HepG2 (cell line): Measurements from ENCODE around the gene LTB4R2. TPM values are rescaled to one million over a fixed set of nuclear protein-coding genes. Genes with fewer than 3 reads are reported as not detected.

Experiments used
- ATAC-seq: fragments of 200-7000 bp; cut with Tn5 transposase; 3 replicates; pipeline ENCODE4 v1.9.1; 2020; ENCODE audit warnings: mild to moderate bottlenecking, moderate library complexity
- BruUV-seq: library from RNA; stranded (reverse); fragments of 400-500 nt; replicated peaks from 2 replicates; lab custom pipeline; 2021; lab: Mats Ljungman, UMichigan
- CTCF ChIA-PET: fragments of 300-600 bp; formaldehyde crosslinking; extraction: SDS; loops from one replicate; lab custom pipeline; 2021; ENCODE audit warnings: low total read pairs, inconsistent platforms, low intra/inter-chr PET ratio; lab: Yijun Ruan, JAX
- POLR2A ChIA-PET: fragments of 350-600 bp; sonication (Branson Sonifier 250); formaldehyde crosslinking; loops from one replicate; lab custom pipeline; 2020; ENCODE audit warnings: antibody characterized with exemption, inconsistent platforms; lab: Yijun Ruan, JAX
- DNase-seq: peaks from one replicate; pipeline ENCODE4 v3.0.0-alpha.2; 2015; ENCODE audit warnings: low spot score
- FAIRE-seq: peaks from 3 replicates; lab custom pipeline; 2011; peaks lifted over from hg19 to GRCh38; lab: Jason Lieb, UNC
- H2AFZ ChIP-seq: one replicate; pipeline ENCODE4 v1.6.1; 2011; ENCODE audit warnings: low read length, inconsistent platforms
- H3K27ac ChIP-seq: fragments of 300-600 bp; 3 replicates; pipeline ENCODE4 v1.8.0; 2011; ENCODE audit warnings: mixed run types, mild to moderate bottlenecking, mixed read lengths, low read length, inconsistent platforms; ENCODE audit not compliant: insufficient read depth; ENCODE audit errors: extremely low read length
- H3K27me3 ChIP-seq, 2 experiments: fragments of 200-600 bp in 1 of 2; 2 replicates in 1 of 2; 3 replicates in 1 of 2; pipeline versions ENCODE4 v1.6.0 to v1.8.0; 2011; ENCODE audit warnings: low read length in 2 of 2, mild to moderate bottlenecking in 2 of 2, moderate library complexity in 2 of 2, inconsistent platforms in 1 of 2; ENCODE audit not compliant: insufficient read depth in 2 of 2, control insufficient read depth in 1 of 2
- H3K36me3 ChIP-seq, 2 experiments: fragments of 200-600 bp in 1 of 2; replicated peaks in 1 of 2; 2 replicates in 1 of 2; 3 replicates in 1 of 2; pipeline versions ENCODE4 v1.5.1 to v1.8.0; 2011; ENCODE audit warnings: low read length in 2 of 2, inconsistent platforms in 1 of 2; ENCODE audit not compliant: insufficient read depth in 2 of 2, control insufficient read depth in 1 of 2
- H3K4me1 ChIP-seq: 2 replicates; pipeline ENCODE4 v1.5.1; 2012; ENCODE audit warnings: low read length, inconsistent platforms; ENCODE audit not compliant: insufficient read depth
- H3K4me2 ChIP-seq: 2 replicates; pipeline ENCODE4 v1.6.0; 2011; ENCODE audit warnings: low read depth, low read length, inconsistent platforms
- H3K4me3 ChIP-seq, 3 experiments: fragments of 200-600 bp in 1 of 3; sonication (generic), shearing (Covaris generic) in 1 of 3; replicated peaks in 1 of 3; 2 replicates each; pipeline ENCODE4 v1.5.1; 2011 to 2016; ENCODE audit warnings: low read length in 3 of 3, inconsistent platforms in 2 of 3, low read depth in 2 of 3, mild to moderate bottlenecking in 2 of 3, control low read depth in 1 of 3, mixed read lengths in 1 of 3; ENCODE audit not compliant: insufficient read depth in 1 of 3
- H3K79me2 ChIP-seq: one replicate; pipeline ENCODE4 v1.6.1; 2011; ENCODE audit warnings: low read length, inconsistent platforms; ENCODE audit not compliant: insufficient read depth
- H3K9ac ChIP-seq: 2 replicates; pipeline ENCODE4 v1.6.0; 2011; ENCODE audit warnings: mild to moderate bottlenecking, low read depth, low read length, inconsistent platforms; ENCODE audit not compliant: insufficient read depth
- H3K9me3 ChIP-seq: 2 replicates; pipeline ENCODE4 v1.5.1; 2012; ENCODE audit warnings: mild to moderate bottlenecking, low read length
- H4K20me1 ChIP-seq: 2 replicates; pipeline ENCODE4 v1.6.0; 2011; ENCODE audit warnings: inconsistent platforms, mild to moderate bottlenecking, low read length, moderate library complexity; ENCODE audit not compliant: insufficient read depth
- FOXO1 ChIP-seq: sonication (generic); formaldehyde crosslinking; IDR thresholded peaks from 2 replicates; pipeline ENCODE4 v1.4.0; 2020; ENCODE audit warnings: missing genetic modification reagents
- IRF2 ChIP-seq: IDR thresholded peaks from 2 replicates; pipeline ENCODE4 v1.6.1; 2018; ENCODE audit warnings: missing genetic modification reagents, missing compliant biosample characterization
- NR2F2 ChIP-seq: IDR thresholded peaks from 2 replicates; pipeline ENCODE4 v1.6.1; 2012; ENCODE audit warnings: low read depth, inconsistent platforms, borderline replicate concordance
- THYN1 ChIP-seq: sonication (generic); formaldehyde crosslinking; IDR thresholded peaks from 2 replicates; pipeline ENCODE4 v1.8.1; 2023; ENCODE audit warnings: low read depth, mild to moderate bottlenecking, moderate library complexity, missing genetic modification reagents, borderline replicate concordance
- WGBS: methylation state at CpG from one replicate; pipeline ENCODE4 v1.1.6; 2017; ENCODE audit warnings: low lambda C conversion rate; 5-methylcytosine and 5-hydroxymethylcytosine counted together
- in situ Hi-C: cut with HindIII; loops from 2 replicates; pipeline ENCODE4 v1.10.0; 2017; ENCODE audit warnings: low pct_unique_long_range_greater_than_20kb; ENCODE audit not compliant: extremely low pct_ligation_motif_present
- intact Hi-C: fragments of 100-400 bp; cut with micrococcal nuclease; formaldehyde crosslinking; loops from one replicate; pipeline ENCODE4 v1.10.0; 2022; ENCODE audit not compliant: unreplicated experiment
- polyA plus RNA-seq, 8 experiments: library from polyadenylated mRNA; depleted of rRNA in 3 of 8; stranded (reverse) in 7 of 8; unstranded in 1 of 8; fragments of >200 nt; fragmentation: Illumina TruSeq in 4 of 8; extraction: Trizol in 4 of 8; gene quantifications; 2 replicates each; pipeline versions ENCODE4 v1.2.1 to v1.2.3, GENCODE V29; 2011 to 2016; ENCODE audit warnings: low read depth in 4 of 8, missing spikeins in 1 of 8, mixed read lengths in 1 of 8; ENCODE audit not compliant: insufficient read depth in 1 of 8
- small RNA-seq, 3 experiments: library from RNA; depleted of rRNA; stranded (forward); fragments of <200 nt; gene quantifications; one replicate each; pipeline ENCODE3, GENCODE V24; 2012; ENCODE audit warnings: low read depth in 2 of 3, low replicate concordance in 1 of 3; ENCODE audit not compliant: insufficient read length in 3 of 3, insufficient read depth in 2 of 3
- total RNA-seq, 5 experiments: library from RNA; depleted of rRNA; stranded (reverse); fragments of >200 nt; fragmentation: Illumina TruSeq; extraction: Trizol; gene quantifications; 2 replicates each; pipeline ENCODE4 v1.2.3, GENCODE V29; 2016; ENCODE audit warnings: low read depth in 1 of 5
- TF ChIP-seq, protein P1 (sequence below): sonication (generic); formaldehyde crosslinking; conservative IDR thresholded peaks from 2 replicates; pipeline ENCODE4 v1.8.0; 2022; ENCODE audit warnings: mild to moderate bottlenecking, moderate library complexity, missing genetic modification reagents

Gene LTB4R2
- total and polyA plus RNA-seq, 2 of the 13 experiments (the other 11 are each of a cell fraction or from before 2014, with no cell fraction given) = 3.9 to 6.9 TPM

DNA sequence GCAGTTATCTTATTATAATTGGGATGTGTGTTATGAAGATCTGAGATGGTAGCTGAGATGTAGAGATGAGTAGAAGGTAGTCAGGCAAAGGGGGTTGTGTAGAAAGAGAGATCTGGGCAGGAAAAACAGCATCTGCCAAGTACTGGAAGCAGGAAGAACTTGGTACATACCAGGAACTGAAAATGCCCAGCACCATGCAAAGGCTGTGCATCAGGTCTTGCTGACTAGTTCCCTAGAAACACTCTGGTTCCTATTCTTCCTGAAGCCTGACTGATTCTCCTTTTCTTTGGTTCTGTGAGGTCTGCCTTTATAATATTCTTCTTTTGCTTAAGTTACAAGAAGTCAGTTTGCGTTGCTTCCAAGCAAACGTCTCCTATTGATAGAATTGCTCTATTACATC lies 51.4 kb downstream of the LTB4R2 start:
- ChIA-PET CTCF (interaction anchor here (7.9 kb wide), 1 partner anchor 72 kb away, joined by 295 read pairs; the partner anchor contains the start of genes CBLN3 and KHNYN), POLR2A (interaction anchor here (1.5 to 3.1 kb wide), 4 partner anchors 16 to 81 kb away, joined by 3 to 14 read pairs (median 8); partner anchors contain the start of genes CBLN3 and KHNYN)
- Histone ChIP-seq H3K9ac (no peak overlapping the region), H3K4me2 (no peak overlapping the region), H3K27ac (no peak overlapping the region), H3K36me3 (no peaks in the 10 kb centered on the region), H3K4me3 (no peak overlapping the region), H4K20me1 (no peaks in the 10 kb centered on the region), H3K27me3 (peaks cover 4 to 5% of the 10 kb centered on the region in 2 experiments; a peak in 4 of 5 replicates), H3K4me1 (peaks cover 13% of the 10 kb centered on the region), H2AFZ (no peak overlapping the region), H3K79me2 (no peaks in the 10 kb centered on the region), H3K9me3 (no peaks in the 10 kb centered on the region)
- TF ChIP-seq IRF2 (CRISPR knock-in tag) (no peak), THYN1 (CRISPR knock-in tag) (no peak), FOXO1 (CRISPR knock-in tag) (no peak), NR2F2 (no peak)
- TF ChIP-seq, protein P1, sequence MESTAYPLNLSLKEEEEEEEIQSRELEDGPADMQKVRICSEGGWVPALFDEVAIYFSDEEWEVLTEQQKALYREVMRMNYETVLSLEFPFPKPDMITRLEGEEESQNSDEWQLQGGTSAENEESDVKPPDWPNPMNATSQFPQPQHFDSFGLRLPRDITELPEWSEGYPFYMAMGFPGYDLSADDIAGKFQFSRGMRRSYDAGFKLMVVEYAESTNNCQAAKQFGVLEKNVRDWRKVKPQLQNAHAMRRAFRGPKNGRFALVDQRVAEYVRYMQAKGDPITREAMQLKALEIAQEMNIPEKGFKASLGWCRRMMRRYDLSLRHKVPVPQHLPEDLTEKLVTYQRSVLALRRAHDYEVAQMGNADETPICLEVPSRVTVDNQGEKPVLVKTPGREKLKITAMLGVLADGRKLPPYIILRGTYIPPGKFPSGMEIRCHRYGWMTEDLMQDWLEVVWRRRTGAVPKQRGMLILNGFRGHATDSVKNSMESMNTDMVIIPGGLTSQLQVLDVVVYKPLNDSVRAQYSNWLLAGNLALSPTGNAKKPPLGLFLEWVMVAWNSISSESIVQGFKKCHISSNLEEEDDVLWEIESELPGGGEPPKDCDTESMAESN = no peak
- in situ Hi-C loops (no loop called here), intact Hi-C loops (no loop called here)
- BruUV-seq = no TSS peak
- no peak for DNase-seq
- FAIRE-seq = no peak
- 46% methylated on average over 2 of the region's 2 CpGs for WGBS
- no peak for ATAC-seq

Small RNA genes within 50 kb of the gene (small RNA-seq; reads per million reads assigned to genes)
- gene RF00026 = 0 reads per million in 3 experiments

Other genes with a start within 250 kb of the LTB4R2 start
Only the 30 nearest of the 33 such genes appear.
- gene DCAF11, start 195.4 kb upstream of the LTB4R2 start, total RNA-seq (2016; rRNA removed; fragmentation: Illumina TruSeq; extraction: Trizol) = 257 and 342 TPM in 2 replicates
- 150 and 176 TPM in 2 replicates for gene DCAF11, start 195.4 kb upstream of the LTB4R2 start, polyA plus RNA-seq (2011; rRNA removed)
- gene NRL, start 195.2 kb upstream of the LTB4R2 start, total RNA-seq (2016; rRNA removed; fragmentation: Illumina TruSeq; extraction: Trizol) = 4.7 and 5.2 TPM in 2 replicates
- gene NRL, start 195.2 kb upstream of the LTB4R2 start, polyA plus RNA-seq (2011; rRNA removed) = 2.5 and 3.4 TPM in 2 replicates
- 3.1 and 5.8 TPM in 2 replicates for gene FITM1, start 179.5 kb upstream of the LTB4R2 start, total RNA-seq (2016; rRNA removed; fragmentation: Illumina TruSeq; extraction: Trizol)
- 2.7 and 3.6 TPM in 2 replicates for gene FITM1, start 179.5 kb upstream of the LTB4R2 start, polyA plus RNA-seq (2011; rRNA removed)
- 608 and 713 TPM in 2 replicates for gene PSME1, start 173.9 kb upstream of the LTB4R2 start, total RNA-seq (2016; rRNA removed; fragmentation: Illumina TruSeq; extraction: Trizol)
- gene PSME1, start 173.9 kb upstream of the LTB4R2 start, polyA plus RNA-seq (2011; rRNA removed) = 144 and 159 TPM in 2 replicates
- gene EMC9, start 168.5 kb upstream of the LTB4R2 start, total RNA-seq (2016; rRNA removed; fragmentation: Illumina TruSeq; extraction: Trizol) = 71.2 and 78.7 TPM in 2 replicates
- gene EMC9, start 168.5 kb upstream of the LTB4R2 start, polyA plus RNA-seq (2011; rRNA removed) = 60.5 and 63.9 TPM in 2 replicates
- gene PSME2, start 163.5 kb upstream of the LTB4R2 start, total RNA-seq (2016; rRNA removed; fragmentation: Illumina TruSeq; extraction: Trizol) = 716 and 834 TPM in 2 replicates
- gene PSME2, start 163.5 kb upstream of the LTB4R2 start, polyA plus RNA-seq (2011; rRNA removed) = 332 and 362 TPM in 2 replicates
- 65.9 and 86.8 TPM in 2 replicates for gene RNF31, start 162.6 kb upstream of the LTB4R2 start, total RNA-seq (2016; rRNA removed; fragmentation: Illumina TruSeq; extraction: Trizol)
- 48.2 and 59.0 TPM in 2 replicates for gene RNF31, start 162.6 kb upstream of the LTB4R2 start, polyA plus RNA-seq (2011; rRNA removed)
- gene IRF9, start 148.9 kb upstream of the LTB4R2 start, total RNA-seq (2016; rRNA removed; fragmentation: Illumina TruSeq; extraction: Trizol) = 13.8 and 14.9 TPM in 2 replicates
- 49.7 and 60.9 TPM in 2 replicates for gene IRF9, start 148.9 kb upstream of the LTB4R2 start, polyA plus RNA-seq (2011; rRNA removed)
- gene REC8, start 138.1 kb upstream of the LTB4R2 start, total RNA-seq (2016; rRNA removed; fragmentation: Illumina TruSeq; extraction: Trizol) = 3.4 TPM in 1 of 2 replicates, not detected in the other
- 14.7 and 17.3 TPM in 2 replicates for gene REC8, start 138.1 kb upstream of the LTB4R2 start, polyA plus RNA-seq (2011; rRNA removed)
- gene IPO4, start 121.3 kb upstream of the LTB4R2 start, total RNA-seq (2016; rRNA removed; fragmentation: Illumina TruSeq; extraction: Trizol) = 149 and 179 TPM in 2 replicates
- 37.4 and 39.0 TPM in 2 replicates for gene IPO4, start 121.3 kb upstream of the LTB4R2 start, polyA plus RNA-seq (2011; rRNA removed)
- gene TM9SF1, start 114.7 kb upstream of the LTB4R2 start, total RNA-seq (2016; rRNA removed; fragmentation: Illumina TruSeq; extraction: Trizol) = 56.4 and 110 TPM in 2 replicates
- 83.2 and 85.1 TPM in 2 replicates for gene TM9SF1, start 114.7 kb upstream of the LTB4R2 start, polyA plus RNA-seq (2011; rRNA removed)
- gene TSSK4, start 104.4 kb upstream of the LTB4R2 start, total RNA-seq (2016; rRNA removed; fragmentation: Illumina TruSeq; extraction: Trizol) = 0.44 TPM in 1 of 2 replicates, not detected in the other
- 0.08 and 0.14 TPM in 2 replicates for gene TSSK4, start 104.4 kb upstream of the LTB4R2 start, polyA plus RNA-seq (2011; rRNA removed)
- 113 and 140 TPM in 2 replicates for gene CHMP4A, start 96.7 kb upstream of the LTB4R2 start, total RNA-seq (2016; rRNA removed; fragmentation: Illumina TruSeq; extraction: Trizol)
- 80.8 and 83.6 TPM in 2 replicates for gene CHMP4A, start 96.7 kb upstream of the LTB4R2 start, polyA plus RNA-seq (2011; rRNA removed)
- 48.7 and 66.0 TPM in 2 replicates for gene MDP1, start 94.1 kb upstream of the LTB4R2 start, total RNA-seq (2016; rRNA removed; fragmentation: Illumina TruSeq; extraction: Trizol)
- gene MDP1, start 94.1 kb upstream of the LTB4R2 start, polyA plus RNA-seq (2011; rRNA removed) = 38.2 and 44.1 TPM in 2 replicates
- gene NEDD8, start 77.8 kb upstream of the LTB4R2 start, total RNA-seq (2016; rRNA removed; fragmentation: Illumina TruSeq; extraction: Trizol) = 713 and 818 TPM in 2 replicates
- gene NEDD8, start 77.8 kb upstream of the LTB4R2 start, polyA plus RNA-seq (2011; rRNA removed) = 473 and 535 TPM in 2 replicates
- 273 and 345 TPM in 2 replicates for gene GMPR2, start 77.2 kb upstream of the LTB4R2 start, total RNA-seq (2016; rRNA removed; fragmentation: Illumina TruSeq; extraction: Trizol)
- 185 and 210 TPM in 2 replicates for gene GMPR2, start 77.2 kb upstream of the LTB4R2 start, polyA plus RNA-seq (2011; rRNA removed)
- gene TINF2, start 67.5 kb upstream of the LTB4R2 start, total RNA-seq (2016; rRNA removed; fragmentation: Illumina TruSeq; extraction: Trizol) = 73.5 and 73.7 TPM in 2 replicates
- gene TINF2, start 67.5 kb upstream of the LTB4R2 start, polyA plus RNA-seq (2011; rRNA removed) = 52.0 and 59.8 TPM in 2 replicates
- gene TGM1, start 47.0 kb upstream of the LTB4R2 start, total RNA-seq (2016; rRNA removed; fragmentation: Illumina TruSeq; extraction: Trizol) = 1.9 and 3.2 TPM in 2 replicates
- 9.5 and 10.6 TPM in 2 replicates for gene TGM1, start 47.0 kb upstream of the LTB4R2 start, polyA plus RNA-seq (2011; rRNA removed)
- 31.2 and 57.9 TPM in 2 replicates for gene RABGGTA, start 38.5 kb upstream of the LTB4R2 start, total RNA-seq (2016; rRNA removed; fragmentation: Illumina TruSeq; extraction: Trizol)
- 90.8 and 111 TPM in 2 replicates for gene RABGGTA, start 38.5 kb upstream of the LTB4R2 start, polyA plus RNA-seq (2011; rRNA removed)
- 46.3 and 60.8 TPM in 2 replicates for gene DHRS1, start 10.4 kb upstream of the LTB4R2 start, total RNA-seq (2016; rRNA removed; fragmentation: Illumina TruSeq; extraction: Trizol)
- gene DHRS1, start 10.4 kb upstream of the LTB4R2 start, polyA plus RNA-seq (2011; rRNA removed) = 49.8 and 52.2 TPM in 2 replicates
- 61.6 and 64.5 TPM in 2 replicates for gene NOP9, start 10.3 kb upstream of the LTB4R2 start, total RNA-seq (2016; rRNA removed; fragmentation: Illumina TruSeq; extraction: Trizol)
- 24.5 and 33.8 TPM in 2 replicates for gene NOP9, start 10.3 kb upstream of the LTB4R2 start, polyA plus RNA-seq (2011; rRNA removed)
- 22.4 and 35.8 TPM in 2 replicates for gene CIDEB, start 2.2 kb upstream of the LTB4R2 start, total RNA-seq (2016; rRNA removed; fragmentation: Illumina TruSeq; extraction: Trizol)
- gene CIDEB, start 2.2 kb upstream of the LTB4R2 start, polyA plus RNA-seq (2011; rRNA removed) = 110 and 143 TPM in 2 replicates
- gene LTB4R, start 1.4 kb downstream of the LTB4R2 start, total RNA-seq (2016; rRNA removed; fragmentation: Illumina TruSeq; extraction: Trizol) = 1.00 and 3.2 TPM in 2 replicates
- 8.2 and 12.4 TPM in 2 replicates for gene LTB4R, start 1.4 kb downstream of the LTB4R2 start, polyA plus RNA-seq (2011; rRNA removed)
- not detected in 2 replicates for gene ADCY4, start 24.9 kb downstream of the LTB4R2 start, total RNA-seq (2016; rRNA removed; fragmentation: Illumina TruSeq; extraction: Trizol)
- gene ADCY4, start 24.9 kb downstream of the LTB4R2 start, polyA plus RNA-seq (2011; rRNA removed) = 0.03 TPM in 1 of 2 replicates, not detected in the other
- gene RIPK3, start 29.9 kb downstream of the LTB4R2 start, total RNA-seq (2016; rRNA removed; fragmentation: Illumina TruSeq; extraction: Trizol) = not detected in 2 replicates
- not detected in 2 replicates for gene RIPK3, start 29.9 kb downstream of the LTB4R2 start, polyA plus RNA-seq (2011; rRNA removed)
- 0.04 TPM in 1 of 2 replicates, not detected in the other for gene NFATC4, start 58.0 kb downstream of the LTB4R2 start, total RNA-seq (2016; rRNA removed; fragmentation: Illumina TruSeq; extraction: Trizol)
- 0.15 and 0.24 TPM in 2 replicates for gene NFATC4, start 58.0 kb downstream of the LTB4R2 start, polyA plus RNA-seq (2011; rRNA removed)
- gene NYNRIN, start 88.9 kb downstream of the LTB4R2 start, total RNA-seq (2016; rRNA removed; fragmentation: Illumina TruSeq; extraction: Trizol) = 1.1 and 1.3 TPM in 2 replicates
- gene NYNRIN, start 88.9 kb downstream of the LTB4R2 start, polyA plus RNA-seq (2011; rRNA removed) = 0.63 and 0.95 TPM in 2 replicates
- 0.45 and 0.66 TPM in 2 replicates for gene CBLN3, start 119.5 kb downstream of the LTB4R2 start, total RNA-seq (2016; rRNA removed; fragmentation: Illumina TruSeq; extraction: Trizol)
- 0.74 and 0.98 TPM in 2 replicates for gene CBLN3, start 119.5 kb downstream of the LTB4R2 start, polyA plus RNA-seq (2011; rRNA removed)
- 72.2 and 75.7 TPM in 2 replicates for gene KHNYN, start 119.8 kb downstream of the LTB4R2 start, total RNA-seq (2016; rRNA removed; fragmentation: Illumina TruSeq; extraction: Trizol)
- 52.8 and 76.4 TPM in 2 replicates for gene KHNYN, start 119.8 kb downstream of the LTB4R2 start, polyA plus RNA-seq (2011; rRNA removed)
- gene SDR39U1, start 132.6 kb downstream of the LTB4R2 start, total RNA-seq (2016; rRNA removed; fragmentation: Illumina TruSeq; extraction: Trizol) = 25.0 and 34.4 TPM in 2 replicates
- 129 and 163 TPM in 2 replicates for gene SDR39U1, start 132.6 kb downstream of the LTB4R2 start, polyA plus RNA-seq (2011; rRNA removed)